Fibroblast of lung (primary cell): ENCODE measurements around the gene NCAM2.

Experiments used
- CTCF ChIP-seq, 2 donors: IDR thresholded peaks in 1 of 2; conservative IDR thresholded peaks in 1 of 2; 1 replicate in 1 of 2; 2 replicates in 1 of 2; pipeline ENCODE4 v1.5.1; 2011 to 2012; ENCODE audit warnings: low read length in 2 of 2, control low read depth in 1 of 2, inconsistent platforms in 1 of 2, low read depth in 1 of 2, mild to moderate bottlenecking in 1 of 2
- EZH2 ChIP-seq: IDR thresholded peaks from 2 replicates; pipeline ENCODE4 v1.5.1; 2012; ENCODE audit warnings: low read length, control low read depth, mild to moderate bottlenecking; ENCODE audit errors: missing control alignments

GRCh38 chr21:21158376-21158918, 160.2 kb downstream of the NCAM2 start:
- no peak for TF ChIP-seq CTCF (conservative IDR thresholded peaks at IDR 0.05 in 1 of 2, IDR thresholded peaks at IDR 0.05 in 1 of 2; ENCODE audit: low read depth in 1 of 2, low read length in 2 of 2)
- no peak for TF ChIP-seq EZH2
